Pons (tissue), 1 donor: Measurements from ENCODE around the gene UCN3.

Experiments used
- DNase-seq: peaks from one replicate; pipeline ENCODE4 v3.0.0-alpha.2; 2016; ENCODE audit warnings: low spot score

The UCN3 gene

DNA sequence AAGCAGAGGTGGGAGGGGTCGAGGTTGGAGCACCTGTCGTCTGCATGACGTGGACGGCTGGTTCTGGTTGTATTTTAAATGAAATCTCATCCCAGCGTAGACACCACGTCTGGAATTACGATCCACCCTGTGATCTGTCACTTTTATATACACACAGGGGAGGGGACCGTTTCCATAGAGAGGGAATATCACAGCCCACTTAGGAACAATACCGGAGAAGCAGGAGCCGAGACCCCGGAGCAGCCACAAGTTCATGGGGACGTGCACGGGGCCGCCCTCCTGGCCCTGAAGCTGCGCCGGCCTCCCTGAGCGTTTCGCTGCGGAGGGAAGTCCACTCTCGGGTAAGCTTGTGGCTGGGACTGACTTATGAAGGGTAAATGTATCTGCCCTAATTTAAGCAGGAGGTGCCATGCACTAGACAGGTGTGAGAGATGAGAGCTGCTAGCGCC, at the start of gene UCN3:
TSS of gene UCN3 (plus strand) at position 77 of the 449 bp plus-strand sequence. CDS start 8,755 bp downstream, outside the sequence.
- no peak for DNase-seq

DNA sequence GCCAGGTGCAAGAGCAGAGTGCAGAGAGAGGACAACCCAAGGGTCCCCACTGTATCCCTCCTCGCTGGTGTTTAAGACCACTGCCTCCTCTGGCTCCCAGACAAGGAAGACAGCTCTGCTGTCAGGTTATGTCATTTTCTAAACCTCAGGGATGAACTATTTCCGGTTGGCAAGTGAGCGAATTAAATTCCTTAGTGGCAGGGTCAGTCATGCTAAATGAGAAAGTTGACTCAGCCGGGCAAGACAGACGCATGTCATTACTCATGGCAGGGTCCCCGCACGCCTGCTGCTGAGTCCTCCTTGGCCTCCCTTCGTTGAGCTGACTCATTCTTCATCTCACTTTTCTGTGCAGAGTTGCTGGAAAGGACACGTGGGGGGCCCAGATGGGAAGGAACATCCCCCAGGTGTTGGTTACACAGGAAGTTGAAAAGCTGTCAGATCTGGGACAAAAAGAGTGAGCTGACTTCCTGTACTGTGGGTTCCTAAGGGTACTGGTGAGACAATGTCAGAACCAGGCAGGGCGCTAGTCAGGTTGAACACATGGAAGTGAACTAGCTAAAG, 47.1 kb upstream of the UCN3 start:
- no peak for DNase-seq

GRCh38 chr10:5318148-5318547, 46.6 kb upstream of the UCN3 start:
- no peak for DNase-seq

- DNase-seq, result no peak
Measured at GRCh38 chr10:5319863-5320262, 44.9 kb upstream of the UCN3 start.

DNA sequence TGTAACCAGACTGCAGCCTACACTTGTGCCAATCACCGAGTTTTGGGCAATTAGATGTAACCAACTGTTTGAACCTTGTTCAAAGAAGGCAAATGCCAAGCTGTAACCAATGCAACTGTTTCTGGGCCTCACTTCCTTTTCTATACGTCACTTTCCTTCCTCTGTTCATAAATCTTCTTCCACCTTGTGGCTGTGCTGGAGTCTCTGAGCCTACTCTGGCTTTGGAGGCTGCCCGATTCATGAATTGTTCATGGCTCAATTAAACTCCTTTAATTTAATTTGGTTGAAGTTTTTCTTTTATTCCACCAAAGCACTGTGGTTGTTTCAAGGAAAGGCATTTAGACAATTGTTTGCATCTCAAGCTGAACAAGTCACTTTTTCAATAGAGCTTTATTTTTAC, 43.5 kb upstream of the UCN3 start:
- no peak for DNase-seq

DNA sequence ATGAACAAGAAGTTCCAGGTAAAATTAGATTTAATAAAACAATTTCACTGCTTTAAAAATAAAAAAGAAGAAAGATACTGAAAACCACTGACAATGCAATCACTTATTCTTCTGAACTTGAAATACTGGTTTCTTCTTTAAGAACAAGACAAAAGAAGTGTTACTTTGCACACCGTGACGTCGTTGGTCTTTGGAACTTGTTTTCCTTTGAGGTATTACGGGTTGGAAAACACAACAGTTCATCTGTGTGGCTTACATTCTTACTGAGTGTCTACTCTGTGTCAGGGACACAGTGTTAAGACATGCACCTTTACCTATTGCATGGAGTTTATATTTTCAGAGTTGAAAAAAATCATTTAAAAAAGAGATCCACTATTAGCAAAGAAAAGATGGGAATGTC, 41.3 kb upstream of the UCN3 start:
- no peak for DNase-seq

GRCh38 chr10:5325076-5325475, 39.7 kb upstream of the UCN3 start:
- DNase-seq, result no peak

GRCh38 chr10:5334196-5334880, 30.4 kb upstream of the UCN3 start:
- no peak for DNase-seq

DNA sequence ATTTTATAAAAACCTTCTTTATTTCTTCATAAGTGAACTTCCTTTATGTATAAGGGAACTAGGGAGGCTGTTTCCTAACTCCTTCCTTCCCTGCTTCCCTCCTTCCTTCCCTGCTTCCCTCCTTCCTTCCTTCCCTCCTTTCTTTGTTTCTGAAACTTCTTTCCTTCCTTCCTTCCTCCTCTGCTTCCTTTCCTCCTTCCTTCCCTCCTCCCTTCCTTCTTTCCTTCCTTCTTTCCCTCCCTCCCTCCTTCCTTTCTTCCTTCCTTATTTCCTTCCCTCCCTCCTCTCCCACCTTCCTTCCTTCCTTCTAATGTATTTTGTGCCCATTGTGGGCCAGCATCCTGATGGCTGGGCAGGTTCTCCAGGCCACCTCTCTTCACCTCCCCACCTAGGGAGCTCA, 26.8 kb upstream of the UCN3 start:
- no peak for DNase-seq

DNA sequence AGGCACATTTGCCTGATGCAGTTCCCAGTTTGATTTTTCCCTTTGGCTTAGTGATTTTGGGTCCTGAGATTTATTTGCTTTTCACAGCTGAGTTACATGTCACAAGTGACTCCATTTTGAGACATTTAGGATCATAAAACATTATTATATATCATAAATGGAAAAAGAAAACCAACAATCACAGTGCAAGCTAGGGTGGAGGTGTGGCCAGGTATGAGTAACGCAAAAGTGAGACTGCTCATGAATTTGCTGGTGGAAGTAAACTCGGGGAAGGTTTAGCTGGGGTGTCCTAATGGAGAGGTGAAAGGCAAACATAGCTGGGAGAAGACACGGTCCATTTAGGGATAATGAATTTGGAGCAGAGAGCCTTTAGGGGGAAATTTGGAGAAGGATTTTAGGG, 21.7 kb upstream of the UCN3 start:
- DNase-seq, result no peak

DNA sequence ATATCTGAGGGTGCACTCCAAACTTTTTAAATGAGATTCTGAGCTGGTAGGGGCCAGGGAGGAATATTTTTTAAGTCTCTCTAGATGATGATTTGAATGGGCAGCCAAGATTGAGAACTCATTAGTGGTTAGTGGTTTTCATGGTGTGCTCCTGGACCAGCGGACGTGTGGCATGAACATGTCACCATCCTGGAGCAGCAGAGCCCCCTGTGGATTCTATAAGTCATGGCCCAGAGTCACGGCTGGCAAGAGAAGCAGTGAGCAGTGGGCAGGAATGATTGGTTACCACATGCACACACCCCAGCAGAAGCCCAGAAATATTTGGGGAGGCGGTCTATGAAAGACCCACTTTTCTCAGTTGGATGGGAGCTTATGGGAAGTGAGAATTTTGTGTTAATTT, 21.2 kb upstream of the UCN3 start:
- DNase-seq, result no peak

GRCh38 chr10:5343979-5344378, 20.8 kb upstream of the UCN3 start:
- no peak for DNase-seq

- no peak for DNase-seq
Measured at GRCh38 chr10:5344746-5345145, 20.0 kb upstream of the UCN3 start.

DNA sequence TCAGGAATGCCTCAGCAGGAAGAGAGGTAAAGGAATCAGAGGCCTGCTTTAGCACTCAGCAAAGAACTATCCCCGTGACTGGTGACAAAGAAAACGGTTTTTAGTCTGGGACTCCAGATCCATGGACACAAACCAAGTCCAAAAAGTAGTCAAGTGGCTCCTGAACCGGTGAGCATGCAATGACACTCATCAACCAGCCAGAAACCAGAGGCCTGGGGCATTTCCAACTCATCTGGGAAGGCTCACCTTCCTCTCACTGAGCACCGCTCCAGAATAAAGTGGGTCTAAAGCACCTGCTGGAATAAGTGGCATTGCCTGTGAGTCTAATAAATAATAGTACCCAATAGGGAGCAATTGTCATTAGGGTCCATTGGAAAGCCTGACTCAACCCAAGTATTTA, 17.9 kb upstream of the UCN3 start:
- no peak for DNase-seq

- DNase-seq, result no peak
Measured at GRCh38 chr10:5349362-5349761, 15.4 kb upstream of the UCN3 start.

DNA sequence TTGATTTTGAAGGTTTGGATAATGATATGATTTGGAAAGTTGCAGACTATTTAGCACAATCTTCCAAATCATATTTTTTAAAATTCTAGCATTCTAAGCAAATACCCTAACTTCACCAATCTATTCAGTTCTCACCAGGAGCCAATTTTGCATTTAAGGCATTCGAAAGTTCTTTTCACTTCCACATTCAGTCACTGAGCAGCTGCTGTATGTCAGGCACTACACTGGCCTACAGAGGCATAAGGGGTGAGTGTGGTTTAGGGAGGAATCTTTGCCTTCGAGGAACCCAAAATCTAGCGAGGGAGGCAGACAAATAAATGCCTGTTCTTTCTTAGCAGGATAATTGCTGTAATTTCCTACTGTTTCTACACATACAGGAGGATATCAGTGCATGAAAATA, 10.7 kb upstream of the UCN3 start:
- DNase-seq, result no peak

DNA sequence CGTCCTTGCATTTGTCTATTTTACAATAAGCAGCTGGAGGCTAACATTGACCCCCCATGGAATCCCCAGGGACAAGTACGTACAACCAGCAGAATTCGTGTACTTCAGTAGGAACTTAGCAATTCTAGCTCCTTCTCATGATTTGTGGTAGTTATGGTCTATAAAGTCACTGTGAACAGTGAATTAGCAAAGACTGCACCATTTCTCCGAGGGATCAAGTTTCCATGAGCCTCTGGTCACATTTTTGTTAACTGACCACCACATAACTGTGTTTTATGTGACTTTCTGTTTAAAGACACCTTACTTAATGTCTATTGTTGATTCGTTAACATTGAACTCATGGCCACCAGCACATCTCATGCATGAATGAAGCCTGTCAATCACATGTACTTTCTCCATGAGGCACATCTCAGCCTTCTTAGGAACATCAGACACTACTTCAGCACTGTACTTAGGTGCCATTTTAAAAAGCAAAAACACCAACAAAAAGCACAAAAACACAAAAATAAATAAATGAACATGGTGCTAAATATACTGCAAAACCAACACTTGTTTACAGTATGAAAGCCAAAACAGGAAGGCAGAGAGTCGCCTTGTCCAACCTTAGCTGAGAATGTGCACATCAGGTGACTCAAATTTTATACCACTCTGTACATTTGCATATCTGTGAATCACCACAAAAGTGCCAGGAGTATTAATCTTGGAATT, 9.0 kb upstream of the UCN3 start:
- no peak for DNase-seq

GRCh38 chr10:5356302-5356763, 8.4 kb upstream of the UCN3 start:
- no peak for DNase-seq

DNA sequence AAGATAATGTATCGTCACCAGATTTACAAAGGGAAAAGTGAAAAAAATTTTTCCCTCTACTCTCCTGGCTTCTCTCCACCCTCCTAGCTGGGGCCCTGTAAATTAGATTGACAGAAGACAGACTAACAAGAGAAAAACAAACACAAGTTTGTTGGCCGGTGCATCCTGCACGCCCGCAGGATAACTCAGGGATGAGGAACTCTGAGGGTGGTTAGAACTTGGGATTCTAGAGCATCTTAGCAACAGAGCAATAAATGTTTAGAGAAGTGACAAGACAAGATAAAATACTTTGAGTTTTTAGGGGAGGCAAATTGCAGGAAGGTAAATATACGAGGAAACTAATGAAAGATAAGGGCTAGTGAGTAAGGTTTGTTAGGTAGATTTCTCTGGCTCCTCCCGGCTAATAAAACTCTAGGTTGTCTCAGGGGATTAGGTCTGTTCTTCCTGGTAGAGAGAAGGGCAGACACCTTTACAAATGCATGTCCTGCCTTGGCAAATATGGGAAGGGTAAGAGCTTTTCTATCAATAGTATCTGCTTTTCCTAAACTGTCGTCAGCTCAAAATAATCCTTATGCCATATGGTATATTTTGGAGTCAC, 4.3 kb upstream of the UCN3 start:
- no peak for DNase-seq

GRCh38 chr10:5361966-5362365, 2.8 kb upstream of the UCN3 start:
- no peak for DNase-seq

DNA sequence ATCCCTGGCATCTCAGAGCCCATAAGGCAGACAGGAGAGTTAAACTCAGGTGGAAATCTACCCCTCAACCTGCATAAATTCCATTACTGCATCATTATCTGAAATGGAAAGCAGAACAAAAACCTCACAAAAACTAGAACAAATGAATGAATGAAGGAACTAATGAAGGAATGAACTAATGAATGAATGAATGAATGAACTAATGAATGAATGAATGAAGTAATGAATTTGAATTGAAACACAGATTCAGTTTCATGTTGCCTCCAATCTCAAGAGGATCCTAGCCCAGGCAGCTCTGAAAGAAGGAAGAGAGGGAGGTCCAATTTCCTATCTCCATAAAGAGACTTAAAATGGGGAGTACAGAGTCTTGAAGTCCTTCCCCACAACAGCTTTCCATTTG, 1.9 kb upstream of the UCN3 start:
- DNase-seq, result no peak

- no peak for DNase-seq
Measured at GRCh38 chr10:5364374-5364773, 392 bp upstream of the UCN3 start.

DNA sequence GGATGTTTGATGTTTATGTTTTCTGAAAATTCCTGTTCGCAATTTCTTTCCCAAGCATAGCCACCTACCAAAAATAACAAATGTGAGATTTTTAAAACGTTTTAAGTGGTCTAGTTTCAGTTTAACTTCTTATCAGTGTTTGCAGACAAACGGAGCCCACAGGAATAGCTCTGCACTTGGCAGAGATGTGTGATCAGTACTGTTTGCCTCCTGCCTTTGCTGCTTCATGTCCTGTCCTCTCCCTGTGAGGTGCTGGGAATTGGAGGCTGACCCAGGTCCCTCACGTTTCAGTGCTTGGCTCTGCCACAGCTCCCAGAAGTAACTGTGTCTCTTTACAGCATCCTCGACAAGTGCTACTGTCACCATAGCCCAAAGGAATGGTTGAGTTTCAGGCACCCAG, 1.2 kb downstream of the UCN3 start:
- no peak for DNase-seq
